Pancreas (tissue), 10 donors: ENCODE measurements around the gene CARMIL3. TPM values are rescaled to one million over a fixed set of nuclear protein-coding genes. Genes with fewer than 3 reads are reported as not detected.
"Not testable (repeated sequence)": the region's sequence is repeated elsewhere in the genome, so short reads cannot be mapped to it uniquely, and the experiment has no call there.

Experiments used
- ATAC-seq, 4 donors: fragments of 200-7000 bp; cut with Tn5 transposase; one replicate each; pipeline versions ENCODE4 v1.8.0 to v1.9.1; 2020; ENCODE audit warnings: mild to moderate bottlenecking in 4 of 4, moderate library complexity in 4 of 4
- DNase-seq, 6 donors: peaks; one replicate each; pipeline ENCODE4 v3.0.0-alpha.2; 2020
- FAIRE-seq: peaks from 2 replicates; lab custom pipeline; 2012; peaks lifted over from hg19 to GRCh38; lab: Jason Lieb, UNC
- H3K27ac ChIP-seq, 4 donors: fragments of 200-600 bp; sonication (generic); 1 replicate in 3 of 4; 2 replicates in 1 of 4; pipeline versions ENCODE4 v1.5.0 to v1.8.0; 2020
- H3K27me3 ChIP-seq, 4 donors: fragments of 200-600 bp; one replicate each; pipeline ENCODE4 v1.8.0; 2021
- H3K36me3 ChIP-seq, 3 donors: fragments of 200-600 bp; sonication (generic) in 1 of 3; one replicate each; pipeline versions ENCODE4 v1.5.0 to v1.8.0; 2020 to 2021
- H3K4me1 ChIP-seq, 3 donors: fragments of 200-600 bp; one replicate each; pipeline ENCODE4 v1.8.0; 2021
- H3K4me3 ChIP-seq, 4 donors: fragments of 200-600 bp; sonication (generic) in 2 of 4; one replicate each; pipeline versions ENCODE4 v1.5.0 to v1.8.0; 2020 to 2021
- H3K9me3 ChIP-seq, 4 donors: fragments of 200-600 bp; one replicate each; pipeline ENCODE4 v1.8.0; 2021
- WGBS, 2 donors: extraction: QIAGEN DNeasy Blood & Tissue Kit; methylation state at CpG; one replicate each; pipeline ENCODE4 v1.1.7; 2013; 5-methylcytosine and 5-hydroxymethylcytosine counted together
- intact Hi-C, 3 donors: fragments of 100-400 bp; cut with DNase I; formaldehyde crosslinking; loops; one replicate each; pipeline versions ENCODE4 v1.11.1 to v1.14.2; 2022
- polyA plus RNA-seq, 2 donors: library from polyadenylated mRNA; stranded (reverse); fragments of 200-250 nt; gene quantifications; one replicate each; pipeline ENCODE4 v1.2.3, GENCODE V29; 2013
- total RNA-seq, 6 donors: library from RNA; stranded (reverse); fragmentation: NEBNext Ultra II Directional in 4 of 6; extraction: Animal tissue kit (Norgen Biotek cat#: 25700) in 4 of 6; gene quantifications; one replicate each; pipeline versions ENCODE4 v1.2.1 to v1.2.4, GENCODE V29; 2021 to 2023
- TF ChIP-seq, protein P1 (sequence below), 4 donors: fragments of 200-600 bp; sonication (generic) in 3 of 4; IDR thresholded peaks; one replicate each; pipeline versions ENCODE4 v1.5.0 to v1.8.0; 2021; ENCODE audit warnings: antibody characterized with exemption in 4 of 4
- donor health status: healthy with polysubstance abuse.
- donor health status: DM: no; HTN: no; CAD: no; lungs with moderate emphysema.
- donor health status: DM: no; HTN: no; CAD: no.
- donor health status: control.
- donor health status: control.
- donor health status: Bipolar disorder and iron deficiency.
- donor health status: DM: yes; HTN: yes; CAD: no.
- donor health status: DM: no; HTN: no; CAD: no.
- donor health status: DM: no; HTN: no; CAD: no.
- donor health status: DM: yes; HTN: yes; CAD: no.

The CARMIL3 gene
- total and polyA plus RNA-seq, 8 donors: 0.31 to 4.0 (median 0.79) TPM

DNA sequence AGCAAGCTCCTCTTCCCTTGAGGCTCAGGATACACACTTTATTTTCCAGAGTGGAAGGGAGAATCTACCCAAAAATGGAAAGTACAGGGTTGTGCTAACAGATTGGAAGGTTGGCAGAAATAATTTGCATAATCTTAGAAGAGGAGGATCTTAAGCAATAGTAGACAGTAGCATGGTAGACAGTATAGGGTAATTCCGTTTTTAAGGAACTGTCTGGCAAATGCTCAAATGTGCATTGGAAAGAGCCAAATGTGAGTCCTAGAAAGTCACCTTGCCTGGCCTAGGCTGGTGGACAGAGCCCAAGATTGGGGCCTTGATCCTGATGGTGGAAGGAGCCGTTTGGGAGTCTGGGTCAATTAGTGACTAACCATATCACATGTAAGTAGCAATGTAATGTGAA lies 13.1 kb upstream of the CARMIL3 start:
- no peaks in the 10 kb centered on the region for H3K9me3 ChIP-seq
- no peak overlapping the region for H3K27ac ChIP-seq
- DNase-seq (no peak), ATAC-seq (no peak), FAIRE-seq (no peak)
- H3K4me1 ChIP-seq: peaks cover 0 to 9% (median 5%) of the 10 kb centered on the region in 3 donors
- intact Hi-C loops: no loop called here
- no peaks in the 10 kb centered on the region for H3K36me3 ChIP-seq
- 78 to 80% methylated on average over 2 of the region's 2 CpGs for WGBS, 2 donors
- H3K27me3 ChIP-seq: no peaks in the 10 kb centered on the region
- H3K4me3 ChIP-seq: no peak overlapping the region
- TF ChIP-seq, protein P1, sequence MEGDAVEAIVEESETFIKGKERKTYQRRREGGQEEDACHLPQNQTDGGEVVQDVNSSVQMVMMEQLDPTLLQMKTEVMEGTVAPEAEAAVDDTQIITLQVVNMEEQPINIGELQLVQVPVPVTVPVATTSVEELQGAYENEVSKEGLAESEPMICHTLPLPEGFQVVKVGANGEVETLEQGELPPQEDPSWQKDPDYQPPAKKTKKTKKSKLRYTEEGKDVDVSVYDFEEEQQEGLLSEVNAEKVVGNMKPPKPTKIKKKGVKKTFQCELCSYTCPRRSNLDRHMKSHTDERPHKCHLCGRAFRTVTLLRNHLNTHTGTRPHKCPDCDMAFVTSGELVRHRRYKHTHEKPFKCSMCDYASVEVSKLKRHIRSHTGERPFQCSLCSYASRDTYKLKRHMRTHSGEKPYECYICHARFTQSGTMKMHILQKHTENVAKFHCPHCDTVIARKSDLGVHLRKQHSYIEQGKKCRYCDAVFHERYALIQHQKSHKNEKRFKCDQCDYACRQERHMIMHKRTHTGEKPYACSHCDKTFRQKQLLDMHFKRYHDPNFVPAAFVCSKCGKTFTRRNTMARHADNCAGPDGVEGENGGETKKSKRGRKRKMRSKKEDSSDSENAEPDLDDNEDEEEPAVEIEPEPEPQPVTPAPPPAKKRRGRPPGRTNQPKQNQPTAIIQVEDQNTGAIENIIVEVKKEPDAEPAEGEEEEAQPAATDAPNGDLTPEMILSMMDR (IDR thresholded peaks at IDR 0.05): no peak

DNA sequence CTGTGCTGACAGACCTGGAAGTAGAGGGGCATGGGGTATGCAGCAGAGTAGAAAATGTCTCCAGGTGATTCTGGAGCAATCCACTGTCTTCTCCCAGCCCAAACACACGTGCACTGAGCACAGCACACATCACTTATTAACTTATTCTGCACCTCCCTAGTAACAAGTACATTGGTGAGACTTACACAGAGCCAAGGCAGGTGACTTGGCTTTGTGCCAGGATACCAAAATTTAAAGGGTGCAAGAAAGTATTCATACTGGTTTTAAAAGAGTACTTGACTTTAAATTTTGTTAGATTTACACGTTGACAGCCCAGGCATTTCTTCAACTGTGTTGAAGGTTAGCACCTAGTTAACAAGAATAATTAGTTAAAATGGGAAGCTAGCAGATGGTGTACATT lies 11.1 kb upstream of the CARMIL3 start:
- ATAC-seq: no peak
- intact Hi-C loops: no loop called here

DNA sequence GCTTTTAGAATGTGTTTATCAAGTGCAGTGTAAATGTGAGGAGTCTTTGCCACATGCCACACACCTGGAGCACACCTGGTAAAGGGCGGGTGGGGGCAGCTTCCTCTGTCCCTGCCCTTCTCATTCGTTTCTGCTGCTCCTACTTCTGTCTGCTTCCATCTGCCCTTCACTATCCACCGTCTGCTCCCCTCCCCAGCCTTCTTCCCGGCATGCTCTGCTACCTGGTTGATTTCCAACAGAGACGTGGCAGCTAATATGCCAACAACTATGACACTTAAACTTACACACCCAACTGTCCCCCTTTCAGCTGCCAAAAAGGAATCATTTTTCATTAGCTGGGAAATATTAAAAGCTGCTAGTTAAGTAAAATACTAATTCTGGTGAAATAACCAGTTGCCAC lies 9.1 kb upstream of the CARMIL3 start:
- Histone ChIP-seq H3K36me3 (no peaks in the 10 kb centered on the region), H3K4me3 (peak overlapping the region in 2 of 4 donors; percentile 8 to 15), H3K27ac (peak overlapping the region in 3 of 4 donors; percentile 17 to 33 (median 27)), H3K27me3 (no peaks in the 10 kb centered on the region), H3K9me3 (no peaks in the 10 kb centered on the region), H3K4me1 (peaks cover 0 to 5% (median 0%) of the 10 kb centered on the region in 3 donors)
- FAIRE-seq (no peak), ATAC-seq (peak; percentile 78 to 93 (median 88)), DNase-seq (peak in 4 of 6 donors; percentile 51 to 69 (median 58))
- intact Hi-C loops: no loop called here
- TF ChIP-seq, protein P1 (IDR thresholded peaks at IDR 0.05): no peak
- 11 to 15% methylated on average over 5 of the region's 5 CpGs for WGBS, 2 donors

More for the DNA sequence above, 11.1 kb upstream of the CARMIL3 start:
- Histone ChIP-seq H3K4me3 (no peak overlapping the region), H3K27ac (no peak overlapping the region), H3K9me3 (no peaks in the 10 kb centered on the region), H3K27me3 (no peaks in the 10 kb centered on the region), H3K4me1 (peaks cover 0 to 9% (median 5%) of the 10 kb centered on the region in 3 donors), H3K36me3 (no peaks in the 10 kb centered on the region)
- WGBS, 2 donors: 14 to 25% methylated on average over 2 of the region's 2 CpGs
- TF ChIP-seq, protein P1 (IDR thresholded peaks at IDR 0.05): no peak
- FAIRE-seq (no peak), DNase-seq (no peak)

DNA sequence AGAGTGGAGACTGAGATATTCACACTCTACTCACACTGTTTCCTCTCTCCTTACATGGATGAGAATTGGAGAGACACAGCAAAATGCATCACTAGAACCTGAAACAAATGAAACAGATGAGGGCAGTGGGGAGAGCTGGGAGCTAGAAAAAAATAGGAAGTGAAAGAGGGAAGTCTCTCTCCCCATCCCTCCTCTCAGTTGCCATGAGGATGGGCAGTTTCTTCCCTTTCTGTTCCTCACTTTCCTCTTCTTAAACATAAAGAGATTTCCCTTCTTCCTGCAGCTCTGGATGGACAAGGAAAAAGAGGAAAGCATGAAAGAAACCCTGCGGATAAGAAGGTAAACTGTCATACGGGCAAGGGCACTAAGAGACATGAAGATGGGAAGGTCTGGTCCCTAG lies 2.8 kb upstream of the CARMIL3 start:
- FAIRE-seq, ATAC-seq: not testable (repeated sequence)
- 79 to 86% methylated on average over 2 of the region's 2 CpGs for WGBS, 2 donors

DNA sequence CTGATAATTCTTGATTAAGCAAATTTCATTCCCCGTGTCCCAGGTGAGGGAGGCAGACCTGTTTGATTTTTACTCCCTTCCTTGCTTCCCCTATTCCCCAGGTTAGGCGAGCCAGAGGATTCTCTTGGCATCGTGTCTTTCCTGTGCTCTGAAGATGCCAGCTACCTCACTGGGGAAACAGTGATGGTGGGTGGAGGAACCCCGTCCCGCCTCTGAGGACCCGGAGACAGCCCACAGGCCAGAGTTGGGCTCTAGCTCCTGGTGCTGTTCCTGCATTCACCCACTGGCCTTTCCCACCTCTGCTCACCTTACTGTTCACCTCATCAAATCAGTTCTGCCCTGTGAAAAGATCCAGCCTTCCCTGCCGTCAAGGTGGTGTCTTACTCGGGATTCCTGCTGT lies 1.1 kb upstream of the CARMIL3 start:
- ATAC-seq, H3K36me3 ChIP-seq, H3K27ac ChIP-seq, H3K27me3 ChIP-seq, H3K4me3 ChIP-seq, H3K4me1 ChIP-seq, intact Hi-C loops, FAIRE-seq, DNase-seq, H3K9me3 ChIP-seq: not testable (repeated sequence)
- 66% methylated on average over 8 of the region's 8 CpGs for WGBS, 2 donors

More for the DNA sequence above, 2.8 kb upstream of the CARMIL3 start:
- H3K4me1 ChIP-seq, DNase-seq, H3K4me3 ChIP-seq, H3K27me3 ChIP-seq, intact Hi-C loops, H3K27ac ChIP-seq, H3K36me3 ChIP-seq, H3K9me3 ChIP-seq: not testable (repeated sequence)

DNA sequence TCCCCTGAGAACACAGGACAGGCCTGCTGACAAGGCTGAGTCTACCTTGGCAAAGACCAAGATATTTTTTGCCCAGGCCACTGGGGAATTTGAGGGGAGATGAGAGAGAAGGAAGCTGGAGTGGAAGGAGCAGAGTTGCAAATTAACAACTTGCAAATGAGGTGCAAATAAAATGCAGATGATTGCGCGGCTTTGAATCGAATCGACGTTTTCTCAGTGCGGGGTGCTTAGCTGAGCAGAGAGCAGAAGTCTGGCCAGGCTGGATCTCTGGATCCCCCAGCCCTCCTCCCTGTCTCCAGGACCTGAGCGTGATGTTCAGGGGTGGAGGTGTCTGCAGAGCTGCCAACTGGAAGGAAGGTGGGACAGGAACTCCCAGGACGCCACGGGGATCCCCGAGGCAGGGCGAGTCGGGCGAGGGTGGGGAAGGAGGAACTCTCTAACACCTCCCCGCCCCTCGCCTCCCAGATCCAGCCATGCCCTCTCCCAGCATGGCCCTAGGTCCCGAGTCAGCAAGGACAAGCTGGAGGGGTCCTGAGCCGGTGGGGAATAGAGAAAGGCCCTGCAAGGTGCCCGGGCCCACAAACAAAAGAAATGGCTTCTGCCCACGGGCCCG lies 527 bp upstream of the CARMIL3 start:
- H3K4me3 ChIP-seq: peak overlapping the region; percentile 49 to 70 (median 55)
- WGBS, 2 donors: 21 to 24% methylated on average over 19 to 20 of the region's 20 CpGs
- peak overlapping the region; percentile 38 to 68 (median 46) for H3K27ac ChIP-seq
- H3K9me3 ChIP-seq: no peaks in the 10 kb centered on the region
- no peaks in the 10 kb centered on the region for H3K36me3 ChIP-seq
- FAIRE-seq (no peak), ATAC-seq (peak; percentile 16 to 43 (median 29)), DNase-seq (no peak)
- TF ChIP-seq, protein P1 (IDR thresholded peaks at IDR 0.05): no peak
- peaks cover 0 to 6% (median 0%) of the 10 kb centered on the region in 3 donors for H3K4me1 ChIP-seq
- intact Hi-C loops: no loop called here
- H3K27me3 ChIP-seq: no peaks in the 10 kb centered on the region
